Fibroblast of lung (primary cell): ENCODE data around the gene DPEP3. TPM values are rescaled to one million over a fixed set of nuclear protein-coding genes. Genes with fewer than 3 reads are reported as not detected.

ENCODE experiments used
- DNase-seq, 2 donors: peaks; one replicate each; pipeline versions ENCODE4 v3.0.0 to v3.0.0-alpha.2; 2010; ENCODE audit warnings: low read depth in 2 of 2
- H2AFZ ChIP-seq: 2 replicates; pipeline ENCODE4 v1.5.1; 2012; ENCODE audit warnings: low read length, control low read depth, inconsistent platforms
- H3K27ac ChIP-seq: 2 replicates; pipeline ENCODE4 v1.5.1; 2011; ENCODE audit warnings: low read length, control low read depth; ENCODE audit not compliant: insufficient read depth
- H3K27me3 ChIP-seq: 2 replicates; pipeline ENCODE4 v1.5.1; 2011; ENCODE audit warnings: mild to moderate bottlenecking, low read length; ENCODE audit not compliant: control insufficient read depth, insufficient read depth
- H3K36me3 ChIP-seq: 2 replicates; pipeline ENCODE4 v1.5.1; 2011; ENCODE audit warnings: low read length; ENCODE audit not compliant: control insufficient read depth, insufficient read depth
- H3K4me1 ChIP-seq: 2 replicates; pipeline ENCODE4 v1.5.1; 2011; ENCODE audit warnings: low read length; ENCODE audit not compliant: control insufficient read depth, insufficient read depth; ENCODE audit errors: extremely low read depth
- H3K4me2 ChIP-seq: 2 replicates; pipeline ENCODE4 v1.5.1; 2011; ENCODE audit warnings: low read length, control low read depth; ENCODE audit not compliant: insufficient read depth; ENCODE audit errors: extremely low read depth
- H3K4me3 ChIP-seq, 4 experiments: fragments of 200-600 bp in 1 of 4; sonication (generic) in 1 of 4; replicated peaks in 1 of 4; 2 replicates each; pipeline ENCODE4 v1.5.1; 2011 to 2016; ENCODE audit warnings: low read length in 4 of 4, low read depth in 3 of 4, mild to moderate bottlenecking in 3 of 4, control low read depth in 2 of 4, inconsistent platforms in 1 of 4, mixed read lengths in 1 of 4; ENCODE audit not compliant: insufficient read depth in 1 of 4; ENCODE audit errors: control extremely low read depth in 1 of 4
- H3K79me2 ChIP-seq: 2 replicates; pipeline ENCODE4 v1.5.1; 2012; ENCODE audit warnings: mild to moderate bottlenecking, low read length, inconsistent platforms; ENCODE audit not compliant: control insufficient read depth, insufficient read depth
- H3K9ac ChIP-seq: 2 replicates; pipeline ENCODE4 v1.5.1; 2011; ENCODE audit warnings: mild to moderate bottlenecking, low read length, control low read depth; ENCODE audit not compliant: insufficient read depth
- H3K9me3 ChIP-seq: 2 replicates; pipeline ENCODE4 v1.5.1; 2012; ENCODE audit warnings: low read depth, low read length; ENCODE audit not compliant: control insufficient read depth, insufficient read depth
- H4K20me1 ChIP-seq: 2 replicates; pipeline ENCODE4 v1.5.1; 2011; ENCODE audit warnings: low read length; ENCODE audit not compliant: control insufficient read depth, insufficient read depth; ENCODE audit errors: extremely low read depth
- CTCF ChIP-seq, 2 donors: IDR thresholded peaks in 1 of 2; conservative IDR thresholded peaks in 1 of 2; 1 replicate in 1 of 2; 2 replicates in 1 of 2; pipeline ENCODE4 v1.5.1; 2011 to 2012; ENCODE audit warnings: low read length in 2 of 2, control low read depth in 1 of 2, inconsistent platforms in 1 of 2, low read depth in 1 of 2, mild to moderate bottlenecking in 1 of 2
- EZH2 ChIP-seq: IDR thresholded peaks from 2 replicates; pipeline ENCODE4 v1.5.1; 2012; ENCODE audit warnings: low read length, control low read depth, mild to moderate bottlenecking; ENCODE audit errors: missing control alignments
- polyA plus RNA-seq, 2 donors: library from polyadenylated mRNA; depleted of rRNA in 1 of 2; stranded (reverse) in 1 of 2; unstranded in 1 of 2; fragments of >200 nt; gene quantifications; 2 replicates each; pipeline ENCODE4 v1.2.1, GENCODE V29; 2011 to 2012; ENCODE audit warnings: missing spikeins in 1 of 2
- total RNA-seq: library from RNA; depleted of rRNA; stranded (reverse); fragments of >200 nt; gene quantifications from 2 replicates; pipeline ENCODE4 v1.2.1, GENCODE V29; 2014

Gene DPEP3
- total and polyA plus RNA-seq, 2 donors (not counting 1 experiment from before 2014, with no cell fraction given), result not detected

DNA sequence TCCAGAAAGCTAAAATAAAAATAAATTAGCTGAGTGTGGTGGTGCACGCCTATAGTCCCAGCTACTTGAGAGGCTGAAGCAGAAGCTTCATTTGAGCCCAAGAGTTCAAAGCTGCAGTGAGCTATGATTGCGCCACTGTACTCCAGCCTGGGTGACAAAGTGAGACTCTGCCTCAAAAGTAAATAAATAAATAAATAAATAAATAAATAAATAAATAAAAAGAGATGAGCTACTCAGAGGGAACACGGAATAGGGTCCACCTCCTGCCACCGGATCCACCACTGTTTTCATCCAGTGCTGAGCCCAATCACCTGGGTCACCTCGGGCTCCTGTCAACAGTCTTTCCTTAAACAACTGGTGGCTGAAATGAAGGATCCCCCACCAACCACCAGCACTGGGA lies 6.7 kb upstream of the DPEP3 start:
- H3K27ac ChIP-seq, result no peak overlapping the region
- no peaks in the 10 kb centered on the region for H3K36me3 ChIP-seq
- H3K4me1 ChIP-seq, result peaks cover 4% of the 10 kb centered on the region
- no peak overlapping the region for H3K4me3 ChIP-seq
- H3K9me3 ChIP-seq, result no peaks in the 10 kb centered on the region
- DNase-seq, result no peak
- H3K4me2 ChIP-seq, result no peak overlapping the region
- H3K79me2 ChIP-seq, result no peaks in the 10 kb centered on the region
- no peaks in the 10 kb centered on the region for H4K20me1 ChIP-seq
- H3K27me3 ChIP-seq, result no peaks in the 10 kb centered on the region
- no peak overlapping the region for H3K9ac ChIP-seq
- no peak overlapping the region for H2AFZ ChIP-seq
- TF ChIP-seq CTCF (conservative IDR thresholded peaks at IDR 0.05 in 1 of 2, IDR thresholded peaks at IDR 0.05 in 1 of 2; ENCODE audit: low read depth in 1 of 2, low read length in 2 of 2) (no peak), EZH2 (no peak)

DNA sequence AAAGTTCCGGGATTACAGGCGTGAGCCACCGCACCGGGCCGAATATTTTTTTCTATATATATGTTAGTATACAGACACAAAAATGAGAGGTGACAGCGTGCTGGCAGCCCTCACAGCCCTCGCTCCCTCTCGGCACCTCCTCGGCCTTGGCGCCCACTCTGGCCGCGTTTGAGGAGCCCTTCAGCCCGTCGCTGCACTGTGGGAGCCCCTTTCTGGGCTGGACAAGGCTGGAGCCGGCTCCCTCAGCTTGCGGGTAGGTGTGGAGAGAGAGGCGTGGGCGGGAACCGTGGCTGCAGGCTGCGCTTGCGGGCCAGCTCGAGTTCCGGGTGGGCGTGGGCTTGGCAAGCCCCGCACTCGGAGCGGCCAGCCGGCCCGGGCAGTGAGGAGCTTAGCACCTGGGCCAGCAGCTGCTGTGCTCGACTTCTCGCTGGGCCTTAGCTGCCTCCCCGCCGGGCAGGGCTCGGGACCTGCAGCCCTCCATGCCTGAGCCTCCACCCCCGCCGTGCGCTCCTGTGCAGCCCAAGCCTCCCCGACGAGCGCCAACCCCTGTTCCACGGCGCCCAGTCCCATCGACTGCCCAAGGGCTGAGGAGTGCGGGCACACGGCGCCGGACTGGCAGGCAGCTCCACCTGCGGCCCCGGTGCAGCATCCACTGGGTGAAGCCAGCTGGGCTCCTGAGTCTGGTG lies 1.9 kb upstream of the DPEP3 start:
- no peak for DNase-seq
- no peak overlapping the region for H3K4me3 ChIP-seq
- H3K27me3 ChIP-seq, result peaks cover 2% of the 10 kb centered on the region
- no peak overlapping the region for H3K9ac ChIP-seq
- H3K4me2 ChIP-seq, result no peak overlapping the region
- H3K9me3 ChIP-seq, result no peaks in the 10 kb centered on the region
- peaks cover 2% of the 10 kb centered on the region for H3K4me1 ChIP-seq
- H2AFZ ChIP-seq, result no peak overlapping the region
- H4K20me1 ChIP-seq, result no peaks in the 10 kb centered on the region
- no peaks in the 10 kb centered on the region for H3K36me3 ChIP-seq
- TF ChIP-seq CTCF (conservative IDR thresholded peaks at IDR 0.05 in 1 of 2, IDR thresholded peaks at IDR 0.05 in 1 of 2; ENCODE audit: low read depth in 1 of 2, low read length in 2 of 2) (no peak), EZH2 (no peak)
- H3K27ac ChIP-seq, result no peak overlapping the region
- H3K79me2 ChIP-seq, result no peaks in the 10 kb centered on the region

- Histone ChIP-seq H3K4me2 (no peak overlapping the region), H3K27ac (no peak overlapping the region), H2AFZ (no peak overlapping the region), H3K4me3 (no peak overlapping the region), H3K9me3 (no peaks in the 10 kb centered on the region), H4K20me1 (no peaks in the 10 kb centered on the region), H3K9ac (no peak overlapping the region), H3K4me1 (no peaks in the 10 kb centered on the region), H3K27me3 (peaks cover 11% of the 10 kb centered on the region), H3K36me3 (no peaks in the 10 kb centered on the region), H3K79me2 (no peaks in the 10 kb centered on the region)
- DNase-seq, result no peak
- no peak for TF ChIP-seq CTCF (conservative IDR thresholded peaks at IDR 0.05 in 1 of 2, IDR thresholded peaks at IDR 0.05 in 1 of 2; ENCODE audit: low read depth in 1 of 2, low read length in 2 of 2)
- TF ChIP-seq EZH2, result no peak
Observed at GRCh38 chr16:67977469-67978227, 2.7 kb downstream of the DPEP3 start.
